K562 (cell line): ENCODE measurements around the gene RCC2. TPM values are rescaled to one million over a fixed set of nuclear protein-coding genes. Genes with fewer than 3 reads are reported as not detected.

Experiments used
- ARHGAP35 ChIP-seq: fragments of 450-650 bp; IDR thresholded peaks from 2 replicates; pipeline ENCODE4 v1.6.1; 2018; ENCODE audit not compliant: partially characterized antibody
- BRCA1 ChIP-seq, 2 experiments: fragments of 450-650 bp in 1 of 2; sonication (generic) in 1 of 2; formaldehyde crosslinking in 1 of 2; IDR thresholded peaks; 2 replicates each; pipeline versions ENCODE4 v1.5.0 to v1.6.1; 2017 to 2020; ENCODE audit warnings: mild to moderate bottlenecking in 1 of 2, missing genetic modification reagents in 1 of 2
- CEBPB ChIP-seq: fragments of 450-650 bp; IDR thresholded peaks from 2 replicates; pipeline ENCODE4 v1.6.1; 2016; ENCODE audit warnings: missing genetic modification characterization, missing compliant biosample characterization
- CHD4 ChIP-seq: fragments of 200-600 bp; sonication (generic); IDR thresholded peaks from 3 replicates; pipeline ENCODE4 v1.6.1; 2012; ENCODE audit warnings: low read depth, mild to moderate bottlenecking, mixed read lengths, low read length, inconsistent platforms; ENCODE audit not compliant: insufficient read depth, insufficient replicate concordance, poor library complexity, severe bottlenecking
- FOS ChIP-seq: IDR thresholded peaks from 3 replicates; pipeline ENCODE4 v1.6.1; 2011; ENCODE audit not compliant: insufficient read length; ENCODE audit errors: extremely low read depth
- FUS ChIP-seq: fragments of 200-400 bp; formaldehyde crosslinking; optimal IDR thresholded peaks from 2 replicates; pipeline ENCODE3; 2017; ENCODE audit warnings: low read depth, low read length
- KDM4B ChIP-seq, 2 experiments: fragments of 450-650 bp in 1 of 2; sonication (generic) in 1 of 2; IDR thresholded peaks; 2 replicates each; pipeline ENCODE4 v1.6.1; 2016 to 2017; ENCODE audit warnings: borderline replicate concordance in 2 of 2, antibody characterized with exemption in 1 of 2, low read depth in 1 of 2, mild to moderate bottlenecking in 1 of 2
- NFXL1 ChIP-seq: fragments of 450-650 bp; formaldehyde crosslinking; IDR thresholded peaks from 2 replicates; pipeline ENCODE4 v1.4.0; 2021; ENCODE audit warnings: mild to moderate bottlenecking
- RCOR1 ChIP-seq, 2 experiments: IDR thresholded peaks; 2 replicates each; pipeline ENCODE4 v1.6.1; 2012; ENCODE audit warnings: low read depth in 2 of 2, low read length in 2 of 2, borderline replicate concordance in 1 of 2, improper control_type of control experiment in 1 of 2
- SIN3A ChIP-seq, 2 experiments: fragments of 150-350 bp in 1 of 2; IDR thresholded peaks; 2 replicates each; pipeline ENCODE4 v1.6.1; 2011 to 2016; ENCODE audit warnings: borderline replicate concordance in 2 of 2, low read depth in 2 of 2, low read length in 2 of 2, mild to moderate bottlenecking in 2 of 2, moderate library complexity in 2 of 2; ENCODE audit not compliant: control insufficient read depth in 1 of 2
- SIRT6 ChIP-seq: IDR thresholded peaks from one replicate; pipeline ENCODE4 v1.6.1; 2012; ENCODE audit warnings: low read depth, mild to moderate bottlenecking, control low read depth, inconsistent platforms, low read length, moderate library complexity
- SMARCC2 ChIP-seq: fragments of 450-650 bp; IDR thresholded peaks from 2 replicates; pipeline ENCODE4 v1.6.1; 2017; ENCODE audit warnings: antibody characterized with exemption, moderate library complexity, mild to moderate bottlenecking, low read depth
- TCFL5 ChIP-seq: fragments of 250-450 bp; sonication (Bioruptor Pico); conservative IDR thresholded peaks from 2 replicates; pipeline ENCODE4 v1.6.1; 2021; ENCODE audit warnings: mild to moderate bottlenecking, moderate library complexity, matching md5 sums
- TEAD1 ChIP-seq, 2 experiments: fragments of 450-650 bp in 1 of 2; sonication (generic) in 1 of 2; formaldehyde crosslinking; IDR thresholded peaks; 2 replicates each; pipeline versions ENCODE4 v1.4.0 to v1.8.0; 2020 to 2022; ENCODE audit warnings: mild to moderate bottlenecking in 2 of 2, missing genetic modification reagents in 1 of 2
- TOE1 ChIP-seq, 2 experiments: fragments of 450-650 bp in 1 of 2; sonication (generic) in 1 of 2; formaldehyde crosslinking in 1 of 2; IDR thresholded peaks; 2 replicates each; pipeline versions ENCODE4 v1.7.1 to v1.8.0; 2016 to 2022; ENCODE audit warnings: borderline replicate concordance in 2 of 2, mild to moderate bottlenecking in 2 of 2, antibody characterized with exemption in 1 of 2, inconsistent platforms in 1 of 2, low read depth in 1 of 2, missing genetic modification reagents in 1 of 2, moderate library complexity in 1 of 2
- ZBTB8A ChIP-seq: fragments of 450-650 bp; IDR thresholded peaks from 2 replicates; pipeline ENCODE4 v1.6.1; 2018; ENCODE audit warnings: mild to moderate bottlenecking, moderate library complexity; ENCODE audit not compliant: partially characterized antibody
- ZNF143 ChIP-seq: sonication (generic); formaldehyde crosslinking; IDR thresholded peaks from 2 replicates; pipeline ENCODE4 v1.9.0; 2022; ENCODE audit warnings: mild to moderate bottlenecking, missing genetic modification reagents
- ZNF253 ChIP-seq: fragments of 250-450 bp; sonication (Bioruptor Pico); conservative IDR thresholded peaks from 2 replicates; pipeline ENCODE4 v1.6.1; 2021; ENCODE audit warnings: mild to moderate bottlenecking
- ZNF561 ChIP-seq: fragments of 450-650 bp; formaldehyde crosslinking; conservative IDR thresholded peaks from 2 replicates; pipeline ENCODE4 v1.4.0; 2020; ENCODE audit warnings: mild to moderate bottlenecking, moderate library complexity
- ZNF764 ChIP-seq: fragments of 250-450 bp; sonication (Bioruptor Pico); IDR thresholded peaks from 2 replicates; pipeline ENCODE4 v1.4.0; 2020; ENCODE audit warnings: low read depth, mild to moderate bottlenecking, moderate library complexity
- polyA plus RNA-seq, 8 experiments: library from polyadenylated mRNA; depleted of rRNA in 4 of 8; stranded (reverse) in 5 of 8; unstranded in 3 of 8; fragments of >200 nt; fragmentation: Nextera tagmentation in 2 of 8; fragmentation: Illumina TruSeq in 1 of 8; extraction: Ambion mirVana in 2 of 8; extraction: Trizol in 1 of 8; gene quantifications; 2 replicates each; pipeline versions ENCODE4 v1.2.1 to v1.2.3, GENCODE V29; 2011 to 2014; ENCODE audit warnings: inconsistent platforms in 1 of 8, missing spikeins in 1 of 8
- total RNA-seq, 7 experiments: library from RNA; depleted of rRNA in 6 of 7; stranded (reverse); fragments of >200 nt in 6 of 7; fragmentation: Illumina TruSeq in 2 of 7; extraction: Trizol in 2 of 7; gene quantifications; 2 replicates each; pipeline versions ENCODE4 v1.2.1 to v1.2.3, GENCODE V29; 2011 to 2021; ENCODE audit warnings: low replicate concordance in 1 of 7
- TF ChIP-seq, protein P1 (sequence below): fragments of 450-650 bp; formaldehyde crosslinking; IDR thresholded peaks from 2 replicates; pipeline ENCODE4 v1.4.0; 2020; ENCODE audit warnings: mild to moderate bottlenecking, moderate library complexity
- TF ChIP-seq, protein P2 (sequence below): sonication (generic); formaldehyde crosslinking; IDR thresholded peaks from 2 replicates; pipeline ENCODE4 v1.8.1; 2023; ENCODE audit warnings: mild to moderate bottlenecking, missing genetic modification reagents
- TF ChIP-seq, protein P3 (sequence below): sonication (generic); formaldehyde crosslinking; IDR thresholded peaks from 2 replicates; pipeline ENCODE4 v1.8.1; 2023; ENCODE audit warnings: mild to moderate bottlenecking, missing genetic modification reagents

Gene RCC2
- total and polyA plus RNA-seq, 9 of the 15 experiments (the other 6 are each of a cell fraction or from before 2014, with no cell fraction given), result 31.8 to 292 (median 116) TPM

DNA sequence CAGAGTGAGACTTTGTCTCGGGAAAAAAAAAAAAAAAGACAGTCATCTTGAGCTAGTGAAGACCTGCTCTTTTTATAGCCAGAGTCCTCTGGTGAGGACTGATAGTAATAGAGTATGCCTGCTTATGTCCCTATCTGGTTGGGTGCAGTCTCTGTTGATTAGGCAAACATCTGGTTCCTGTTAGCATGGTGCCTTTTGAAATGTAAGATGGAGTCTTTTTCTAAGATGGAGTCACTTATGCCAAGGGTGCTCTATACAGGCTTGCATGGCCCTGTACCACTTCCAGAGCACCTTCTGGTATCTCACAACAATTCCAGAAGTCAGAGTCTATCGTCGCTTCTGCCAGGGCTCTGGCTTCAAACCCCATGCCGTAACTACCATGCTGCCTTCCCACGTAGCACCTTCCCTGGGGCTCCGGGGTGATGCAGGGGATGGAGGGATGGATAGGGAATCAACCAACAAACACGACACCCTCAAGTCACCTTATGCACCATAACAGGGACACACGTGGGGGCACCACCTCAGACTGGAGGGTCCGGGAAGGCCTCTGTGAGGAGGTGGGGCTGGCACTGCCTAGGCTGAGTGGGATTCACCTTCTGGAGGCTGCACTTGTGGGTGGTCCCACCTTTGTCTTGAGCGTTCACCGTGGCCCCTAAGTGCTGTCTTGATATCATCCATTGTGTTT, 79.1 kb downstream of the RCC2 start (continued):
- TF ChIP-seq SIRT6 (no peak), NFXL1 (CRISPR knock-in tag) (peak; percentile 97), TEAD1 (CRISPR knock-in tag; IDR thresholded peaks at IDR 0.05) (peak in 1 of 2 experiments; percentile 100; a peak in 2 of 4 replicates), ARHGAP35 (no peak), ZNF561 (CRISPR knock-in tag) (peak; percentile 95), RCOR1 (IDR thresholded peaks at IDR 0.05; ENCODE audit: borderline replicate concordance in 1 of 2, low read depth in 2 of 2, low read length in 2 of 2) (no peak), ZBTB8A (no peak), KDM4B (IDR thresholded peaks at IDR 0.05; ENCODE audit: borderline replicate concordance in 2 of 2, low read depth in 1 of 2) (no peak), FOS (no peak), SMARCC2 (no peak), BRCA1 (IDR thresholded peaks at IDR 0.05) (no peak), BRCA1 (CRISPR knock-in tag; IDR thresholded peaks at IDR 0.05) (no peak), TCFL5 (peak; percentile 95), ZNF764 (peak; percentile 83), SIN3A (IDR thresholded peaks at IDR 0.05; ENCODE audit: borderline replicate concordance in 2 of 2, control insufficient read depth in 1 of 2, low read depth in 2 of 2, low read length in 2 of 2) (no peak), TOE1 (IDR thresholded peaks at IDR 0.05; ENCODE audit: borderline replicate concordance) (no peak), TOE1 (CRISPR knock-in tag; IDR thresholded peaks at IDR 0.05; ENCODE audit: borderline replicate concordance, low read depth) (no peak), FUS (no peak), ZNF253 (CRISPR knock-in tag) (peak; percentile 95; the same call in 1 of the 2 replicates), CEBPB (peak; percentile 82), CHD4 (no peak), ZNF143 (CRISPR knock-in tag) (no peak)
- TF ChIP-seq, protein P1, sequence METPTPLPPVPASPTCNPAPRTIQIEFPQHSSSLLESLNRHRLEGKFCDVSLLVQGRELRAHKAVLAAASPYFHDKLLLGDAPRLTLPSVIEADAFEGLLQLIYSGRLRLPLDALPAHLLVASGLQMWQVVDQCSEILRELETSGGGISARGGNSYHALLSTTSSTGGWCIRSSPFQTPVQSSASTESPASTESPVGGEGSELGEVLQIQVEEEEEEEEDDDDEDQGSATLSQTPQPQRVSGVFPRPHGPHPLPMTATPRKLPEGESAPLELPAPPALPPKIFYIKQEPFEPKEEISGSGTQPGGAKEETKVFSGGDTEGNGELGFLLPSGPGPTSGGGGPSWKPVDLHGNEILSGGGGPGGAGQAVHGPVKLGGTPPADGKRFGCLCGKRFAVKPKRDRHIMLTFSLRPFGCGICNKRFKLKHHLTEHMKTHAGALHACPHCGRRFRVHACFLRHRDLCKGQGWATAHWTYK (CRISPR knock-in tag), result peak; percentile 100
- TF ChIP-seq, protein P2, sequence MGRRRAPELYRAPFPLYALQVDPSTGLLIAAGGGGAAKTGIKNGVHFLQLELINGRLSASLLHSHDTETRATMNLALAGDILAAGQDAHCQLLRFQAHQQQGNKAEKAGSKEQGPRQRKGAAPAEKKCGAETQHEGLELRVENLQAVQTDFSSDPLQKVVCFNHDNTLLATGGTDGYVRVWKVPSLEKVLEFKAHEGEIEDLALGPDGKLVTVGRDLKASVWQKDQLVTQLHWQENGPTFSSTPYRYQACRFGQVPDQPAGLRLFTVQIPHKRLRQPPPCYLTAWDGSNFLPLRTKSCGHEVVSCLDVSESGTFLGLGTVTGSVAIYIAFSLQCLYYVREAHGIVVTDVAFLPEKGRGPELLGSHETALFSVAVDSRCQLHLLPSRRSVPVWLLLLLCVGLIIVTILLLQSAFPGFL (CRISPR knock-in tag), result no peak
- TF ChIP-seq, protein P3, sequence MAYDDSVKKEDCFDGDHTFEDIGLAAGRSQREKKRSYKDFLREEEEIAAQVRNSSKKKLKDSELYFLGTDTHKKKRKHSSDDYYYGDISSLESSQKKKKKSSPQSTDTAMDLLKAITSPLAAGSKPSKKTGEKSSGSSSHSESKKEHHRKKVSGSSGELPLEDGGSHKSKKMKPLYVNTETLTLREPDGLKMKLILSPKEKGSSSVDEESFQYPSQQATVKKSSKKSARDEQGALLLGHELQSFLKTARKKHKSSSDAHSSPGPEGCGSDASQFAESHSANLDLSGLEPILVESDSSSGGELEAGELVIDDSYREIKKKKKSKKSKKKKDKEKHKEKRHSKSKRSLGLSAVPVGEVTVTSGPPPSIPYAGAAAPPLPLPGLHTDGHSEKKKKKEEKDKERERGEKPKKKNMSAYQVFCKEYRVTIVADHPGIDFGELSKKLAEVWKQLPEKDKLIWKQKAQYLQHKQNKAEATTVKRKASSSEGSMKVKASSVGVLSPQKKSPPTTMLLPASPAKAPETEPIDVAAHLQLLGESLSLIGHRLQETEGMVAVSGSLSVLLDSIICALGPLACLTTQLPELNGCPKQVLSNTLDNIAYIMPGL (CRISPR knock-in tag), result no peak
